ENCODE data around the gene FNTB. TPM values are rescaled to one million over a fixed set of nuclear protein-coding genes. Genes with fewer than 3 reads are reported as not detected.

The FNTB gene
- total RNA-seq, 2 donors from 2014 or later, result 13.1 to 15.9 TPM

DNA sequence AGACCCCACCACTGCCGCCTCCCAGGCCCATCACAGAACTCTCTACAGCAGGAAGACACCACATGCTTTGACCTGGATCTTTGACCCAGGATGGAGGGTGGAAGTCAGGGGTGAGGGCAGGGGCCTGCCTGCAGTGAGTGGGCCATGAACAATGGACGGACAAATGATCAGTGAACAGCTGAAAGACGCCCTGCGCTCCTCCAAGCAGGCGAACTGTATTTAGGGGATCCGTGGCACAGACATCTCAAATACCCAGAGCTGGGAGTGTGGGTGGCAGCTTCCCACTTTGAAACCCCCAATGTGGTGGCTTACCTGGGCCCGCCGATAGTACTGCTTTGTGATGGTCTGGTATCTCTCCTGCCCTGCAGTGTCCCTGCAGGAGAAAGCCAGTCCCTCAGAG, 35.4 kb upstream of the FNTB start:
- intact Hi-C loops (cut with DNase I), result no loop called here
- ATAC-seq (no peak), DNase-seq (no peak)

- intact Hi-C loops (cut with DNase I), result no loop called here
- ATAC-seq, result peak; percentile 31 to 48
- DNase-seq, result no peak
Observed at GRCh38 chr14:64951724-64952123, 35.0 kb upstream of the FNTB start.

DNA sequence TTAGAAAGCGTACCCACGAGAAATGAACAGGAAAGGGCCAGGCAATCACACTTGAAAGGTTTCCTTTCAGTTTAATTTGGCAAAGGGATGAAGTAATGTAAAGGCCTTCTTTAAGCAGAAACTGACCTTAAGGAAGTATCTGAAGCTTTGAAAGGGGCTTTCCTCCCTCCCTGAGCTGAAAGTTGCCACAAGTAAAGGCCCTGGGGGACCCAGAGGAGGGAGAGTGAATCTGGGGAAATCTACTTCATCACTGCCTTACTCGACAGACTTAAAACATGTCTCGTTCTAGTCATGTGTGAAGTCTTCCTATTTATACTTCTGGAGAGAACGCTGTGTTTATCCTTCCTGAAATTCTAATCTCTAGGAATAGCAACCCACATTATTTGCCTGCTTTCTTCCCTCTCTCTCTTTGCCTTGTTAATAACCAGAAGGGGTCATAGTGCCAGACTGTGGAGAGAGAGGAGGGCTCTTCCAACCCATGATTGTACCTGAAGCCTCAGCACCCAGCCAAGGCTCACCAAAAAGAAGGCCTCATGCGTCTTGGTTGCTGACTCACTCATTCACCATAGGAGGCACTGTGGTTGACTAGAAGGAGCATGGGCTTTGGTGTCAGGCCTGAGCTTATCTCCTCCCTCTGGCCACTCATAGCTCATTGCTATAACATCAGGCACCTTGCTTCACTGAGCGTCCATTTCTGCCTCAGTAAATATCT, 33.9 kb upstream of the FNTB start:
- no peak for ATAC-seq
- intact Hi-C loops (cut with DNase I), result no loop called here
- no peak for DNase-seq

GRCh38 chr14:64953310-64953654, 33.4 kb upstream of the FNTB start:
- intact Hi-C loops (cut with DNase I), result no loop called here
- no peak for DNase-seq
- no peak for ATAC-seq

- DNase-seq (no peak), ATAC-seq (no peak)
- intact Hi-C loops (cut with DNase I), result no loop called here
Observed at GRCh38 chr14:64953661-64954060, 33.0 kb upstream of the FNTB start.

DNA sequence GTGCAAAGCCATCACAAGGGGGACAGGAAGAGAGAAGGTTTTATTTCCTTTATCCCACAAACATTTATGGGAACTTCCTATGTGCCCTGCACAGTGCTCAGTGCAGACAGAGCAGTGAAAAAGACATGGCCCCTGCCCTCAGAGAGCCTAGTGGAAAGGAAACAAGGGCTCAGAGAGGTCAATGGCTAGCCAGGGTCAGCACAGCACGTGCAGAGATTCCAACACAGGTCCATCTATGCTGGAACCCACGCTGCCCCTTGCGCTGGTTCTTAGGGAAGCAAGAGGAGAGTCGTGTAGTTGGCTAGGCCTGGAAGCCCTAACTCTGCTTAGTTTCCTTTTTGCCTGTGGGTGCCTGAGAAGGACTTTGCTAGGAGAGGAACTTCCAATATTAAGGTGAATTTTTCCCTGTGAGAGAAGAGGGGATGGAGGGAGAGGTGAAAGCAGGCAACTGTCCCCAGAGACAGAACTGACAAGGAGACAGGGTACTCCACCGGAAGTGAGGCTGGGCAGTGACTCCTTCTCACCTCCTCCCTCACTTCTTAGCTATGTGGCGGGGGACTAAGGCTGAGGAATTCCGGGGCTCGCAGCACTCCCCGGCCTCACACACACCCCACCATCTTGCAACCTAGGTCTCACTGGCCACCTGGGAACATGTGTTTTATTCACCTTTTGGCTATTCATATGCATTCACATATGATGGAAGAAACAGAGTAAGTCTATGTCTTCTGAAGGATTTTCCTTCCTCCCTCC, 32.0 kb upstream of the FNTB start:
- no peak for DNase-seq
- intact Hi-C loops (cut with DNase I), result no loop called here
- ATAC-seq, result no peak

DNA sequence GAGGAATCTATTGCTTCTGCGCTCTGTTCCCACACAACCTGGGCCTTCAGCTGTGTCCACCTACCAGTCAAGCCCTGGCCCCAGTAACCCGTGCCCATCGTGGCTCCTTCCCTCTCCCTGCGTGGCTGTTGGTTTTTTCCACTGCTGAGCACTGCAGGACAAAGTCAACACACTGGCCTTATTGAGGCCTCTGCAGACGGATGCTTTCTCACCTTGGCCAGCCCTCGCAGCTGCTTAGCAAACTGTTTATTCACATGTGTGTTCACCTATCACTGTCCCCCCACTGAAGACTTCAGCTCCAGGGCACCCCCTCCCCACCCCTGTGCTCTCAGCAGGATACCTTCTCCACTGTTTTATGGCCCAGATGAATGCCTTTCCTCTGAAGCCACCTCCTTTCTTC, 31.4 kb upstream of the FNTB start:
- ATAC-seq (no peak), DNase-seq (no peak)
- intact Hi-C loops (cut with DNase I), result no loop called here

DNA sequence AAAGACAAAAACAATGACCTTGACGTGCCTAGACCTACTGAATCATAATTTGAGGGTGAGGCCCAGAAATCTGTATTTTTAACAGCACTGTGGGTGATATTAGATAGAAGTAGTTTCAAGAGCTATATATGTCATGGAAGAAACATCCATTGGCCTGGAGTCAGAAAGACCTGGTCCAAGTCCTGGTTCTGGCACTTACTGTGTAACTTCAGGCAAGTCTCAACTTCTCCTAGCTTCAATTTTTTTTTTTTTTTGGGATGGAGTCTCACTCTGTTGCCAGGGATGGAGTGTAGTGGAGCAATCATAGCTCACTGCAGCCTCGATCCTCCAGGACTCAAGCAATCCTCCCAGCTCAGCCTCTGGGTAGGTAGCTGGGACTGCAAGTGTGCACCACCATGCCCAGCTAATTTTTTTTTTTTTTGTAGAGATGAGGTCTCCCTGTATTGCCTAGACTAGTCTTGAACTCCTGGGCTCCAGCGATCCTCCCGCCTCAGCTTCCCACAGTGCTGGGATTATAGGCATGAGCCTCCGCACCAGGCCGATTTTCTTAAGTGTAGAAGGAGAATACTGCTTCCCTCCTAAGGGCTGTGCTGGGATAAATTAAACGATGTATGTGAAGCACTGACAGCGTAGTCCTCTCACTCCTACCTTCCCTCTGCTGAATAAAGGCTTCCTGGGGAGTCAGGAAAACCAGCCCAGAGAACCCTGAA, 29.8 kb upstream of the FNTB start:
- DNase-seq, result no peak

GRCh38 chr14:64958201-64958600, 28.5 kb upstream of the FNTB start:
- ATAC-seq (no peak), DNase-seq (no peak)
- intact Hi-C loops (cut with DNase I), result no loop called here

More for the DNA sequence above, 29.8 kb upstream of the FNTB start:
- intact Hi-C loops (cut with DNase I), result no loop called here
- no peak for ATAC-seq

DNA sequence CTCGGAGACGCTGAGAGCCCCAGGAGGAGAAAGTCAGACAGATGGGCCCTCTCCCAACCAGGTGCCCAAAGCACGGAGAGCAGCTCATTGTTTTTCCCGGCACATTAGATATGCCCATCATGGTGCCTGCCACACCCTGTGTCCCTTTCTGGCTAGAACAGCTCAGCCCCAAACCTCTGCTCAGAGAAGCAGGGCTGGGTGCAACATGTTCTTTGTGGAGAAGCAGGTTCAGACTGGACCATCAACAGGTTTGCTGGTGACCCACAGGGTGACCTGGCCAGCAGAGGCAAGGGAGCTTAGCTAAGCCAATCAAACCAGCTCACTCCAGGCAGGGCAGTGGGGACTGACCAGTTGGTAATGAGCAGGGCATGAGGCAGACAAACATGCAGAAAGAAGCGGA, 28.0 kb upstream of the FNTB start:
- DNase-seq (no peak), ATAC-seq (no peak)
- intact Hi-C loops (cut with DNase I), result no loop called here

DNA sequence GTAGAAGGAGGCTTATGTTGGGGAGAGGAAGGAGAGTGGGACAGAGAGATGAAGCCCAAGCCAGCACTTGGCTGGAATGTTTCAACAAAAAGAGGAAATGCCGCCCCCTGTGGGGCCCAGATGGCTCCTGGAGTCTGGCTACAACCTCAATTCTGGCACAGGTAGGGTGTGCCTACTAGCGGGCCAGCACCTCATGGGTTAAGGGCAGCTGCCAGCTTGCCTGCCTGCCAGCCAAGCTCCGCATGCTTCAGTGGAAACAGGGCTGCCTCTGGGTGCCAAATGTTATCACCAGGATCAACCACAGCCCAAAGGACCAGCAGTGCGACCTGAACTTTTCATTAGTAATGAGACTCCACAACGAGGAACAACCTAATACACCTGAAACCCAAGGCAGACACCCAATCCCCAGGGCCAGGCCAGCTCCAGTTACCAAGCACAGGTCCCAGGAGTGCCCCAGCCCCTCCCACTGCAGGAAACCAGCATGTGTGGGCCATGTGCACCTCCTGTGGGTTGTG, 25.9 kb upstream of the FNTB start:
- intact Hi-C loops (cut with DNase I), result no loop called here
- ATAC-seq (no peak), DNase-seq (no peak)

DNA sequence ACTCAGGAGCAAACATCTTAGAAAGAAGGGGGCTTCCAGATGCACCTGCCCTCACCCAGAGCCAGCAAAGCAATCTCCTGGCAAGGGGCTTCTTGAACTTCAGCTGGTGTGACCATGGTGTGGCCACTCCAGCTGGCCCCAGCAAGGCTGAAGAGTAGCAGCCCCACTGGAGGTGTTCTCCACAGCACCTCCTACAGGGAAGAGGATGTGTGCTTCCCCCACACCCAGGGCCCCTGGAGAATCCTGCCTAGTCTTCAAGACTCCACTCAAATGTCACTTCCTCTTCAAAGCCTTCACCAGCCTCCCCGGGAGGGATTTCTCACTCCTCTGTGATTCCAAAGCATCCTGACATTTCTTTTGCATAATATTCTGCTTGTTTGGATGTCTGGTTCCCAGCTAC, 23.1 kb upstream of the FNTB start:
- DNase-seq, result no peak
- ATAC-seq, result no peak
- intact Hi-C loops (cut with DNase I), result no loop called here

DNA sequence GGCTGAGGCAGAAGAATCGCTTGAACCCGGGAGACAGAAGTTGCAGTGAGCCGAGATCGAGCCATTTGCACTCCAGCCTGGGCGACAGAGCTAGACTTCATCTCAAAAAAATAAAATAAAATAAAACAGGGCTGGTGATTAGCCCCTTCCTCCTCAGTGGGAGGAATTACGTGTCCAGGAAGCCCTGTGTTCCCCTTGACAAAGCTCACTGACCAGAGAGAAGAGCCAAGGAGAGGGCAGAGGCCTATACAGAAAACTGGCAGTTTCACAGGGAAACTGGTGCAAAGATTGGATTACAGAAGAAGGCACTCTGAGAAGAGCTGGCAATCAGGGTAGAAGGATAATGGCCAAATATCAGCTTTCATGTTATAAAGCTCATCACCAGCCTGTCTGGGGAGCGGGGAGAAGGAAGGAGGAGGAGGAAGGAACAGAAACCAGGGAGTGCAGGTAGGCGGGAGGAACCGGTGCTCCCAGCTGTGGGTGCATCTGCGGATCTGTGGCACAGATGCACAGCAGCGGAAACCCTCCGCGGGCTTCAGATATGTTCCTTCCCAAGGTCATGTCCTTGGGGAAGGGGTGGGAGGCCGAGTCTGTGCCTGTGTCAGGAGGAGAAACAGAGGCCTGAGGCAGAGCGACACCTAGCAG, 21.2 kb upstream of the FNTB start:
- intact Hi-C loops (cut with DNase I), result no loop called here
- no peak for ATAC-seq
- DNase-seq, result no peak

- DNase-seq (no peak), ATAC-seq (no peak)
- intact Hi-C loops (cut with DNase I), result no loop called here
Observed at GRCh38 chr14:64966976-64967375, 19.7 kb upstream of the FNTB start.

GRCh38 chr14:64968167-64968566, 18.5 kb upstream of the FNTB start:
- intact Hi-C loops (cut with DNase I), result no loop called here
- DNase-seq (no peak), ATAC-seq (no peak)

DNA sequence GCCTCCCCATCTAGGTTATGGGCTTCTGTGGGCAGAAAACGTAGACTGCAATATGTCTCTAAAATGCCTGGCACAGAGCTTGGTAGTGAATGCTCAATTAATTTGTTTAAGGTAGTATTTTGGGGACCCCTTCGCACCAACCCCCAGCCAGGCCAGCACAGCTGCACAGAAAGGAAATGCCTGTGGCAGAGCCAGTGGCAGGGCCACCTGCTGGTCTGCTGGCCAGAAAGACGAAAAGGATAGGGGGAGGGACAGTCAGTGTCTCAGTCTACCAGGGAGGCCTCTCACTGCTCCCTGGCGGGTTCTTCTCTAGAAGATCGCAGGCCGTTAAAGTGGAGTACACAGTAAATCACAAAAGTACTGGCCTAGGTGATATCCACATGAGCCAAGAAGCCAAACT, 18.0 kb upstream of the FNTB start:
- intact Hi-C loops (cut with DNase I), result no loop called here
- no peak for DNase-seq
- no peak for ATAC-seq

- ATAC-seq (no peak), DNase-seq (no peak)
- intact Hi-C loops (cut with DNase I), result loop anchor here in 1 of 2 donors (10.0 kb wide), 1 partner anchor 55 kb away; the partner anchor contains the start of gene CHURC1
Observed at GRCh38 chr14:64970041-64970440, 16.7 kb upstream of the FNTB start.

DNA sequence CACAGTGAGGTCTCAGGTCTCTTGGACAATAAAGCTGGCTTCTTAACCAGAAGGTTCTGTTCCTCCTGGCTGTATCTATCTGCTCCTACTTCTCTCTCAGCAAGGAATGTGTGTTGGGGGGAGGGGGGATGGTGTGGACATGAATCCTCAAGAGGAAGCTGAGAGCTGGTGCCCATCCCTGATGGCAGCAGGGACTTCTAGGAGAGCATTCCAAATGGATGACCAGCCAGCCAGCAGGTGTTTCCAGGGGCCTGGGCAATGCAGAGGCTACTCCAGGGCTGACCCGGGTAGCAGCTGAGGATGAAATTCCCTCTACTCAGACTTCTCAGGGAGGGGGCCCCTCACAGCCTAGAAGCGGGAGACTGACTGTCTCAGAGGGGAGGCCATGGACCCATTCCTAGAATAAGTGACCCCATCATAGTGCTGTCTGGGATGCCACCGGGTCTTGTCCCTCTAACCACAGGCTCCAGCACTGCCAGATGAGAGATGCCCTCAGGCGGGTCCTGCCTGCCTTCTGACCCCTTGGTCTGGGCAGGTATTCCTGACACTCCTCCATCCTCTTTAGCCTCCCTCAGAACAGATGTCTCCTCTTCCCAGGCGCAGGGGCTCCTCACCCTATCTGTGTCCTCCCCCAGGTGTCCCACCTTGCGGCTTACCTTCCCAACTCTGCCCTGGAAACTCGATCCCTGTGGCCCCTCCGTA, 15.8 kb upstream of the FNTB start:
- intact Hi-C loops (cut with DNase I), result loop anchor here in 1 of 2 donors (10.0 kb wide), 1 partner anchor 56 kb away; the partner anchor contains the start of gene CHURC1
- ATAC-seq (peak in 1 of 2 donors; percentile 5), DNase-seq (no peak)

GRCh38 chr14:64971491-64971942, 15.2 kb upstream of the FNTB start:
- intact Hi-C loops (cut with DNase I), result loop anchor here in 1 of 2 donors (10.0 kb wide), 1 partner anchor 57 kb away; the partner anchor contains the start of gene CHURC1
- DNase-seq (no peak), ATAC-seq (no peak)
